ENCODE results near the gene PDE4D. TPM values are rescaled to one million over a fixed set of nuclear protein-coding genes. Genes with fewer than 3 reads are reported as not detected.

The PDE4D gene
- total and polyA plus RNA-seq, 10 of the 15 experiments (the other 5 are each of a cell fraction or from before 2014, with no cell fraction given): 0.87 to 4.1 (median 2.2) TPM

DNA sequence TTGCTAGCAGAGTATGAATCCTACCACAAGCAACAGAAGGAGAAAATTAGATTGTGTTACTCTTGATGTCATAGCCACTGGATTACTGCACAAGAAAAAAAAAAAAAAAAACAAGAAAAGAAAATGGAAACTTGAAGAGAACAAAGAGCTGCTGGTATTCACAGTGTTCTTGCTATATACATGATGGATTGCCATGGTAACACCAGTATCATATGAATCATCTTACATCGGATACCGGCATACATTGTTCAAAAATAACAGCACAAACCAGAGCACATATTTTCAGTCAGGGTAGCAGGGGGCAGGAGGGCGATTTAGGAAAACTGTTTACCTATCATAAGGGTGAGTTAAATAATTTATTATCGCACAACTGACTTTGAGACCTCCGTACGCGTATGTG is 472.9 kb downstream of the PDE4D start (continued):
- TF ChIP-seq, protein P1, sequence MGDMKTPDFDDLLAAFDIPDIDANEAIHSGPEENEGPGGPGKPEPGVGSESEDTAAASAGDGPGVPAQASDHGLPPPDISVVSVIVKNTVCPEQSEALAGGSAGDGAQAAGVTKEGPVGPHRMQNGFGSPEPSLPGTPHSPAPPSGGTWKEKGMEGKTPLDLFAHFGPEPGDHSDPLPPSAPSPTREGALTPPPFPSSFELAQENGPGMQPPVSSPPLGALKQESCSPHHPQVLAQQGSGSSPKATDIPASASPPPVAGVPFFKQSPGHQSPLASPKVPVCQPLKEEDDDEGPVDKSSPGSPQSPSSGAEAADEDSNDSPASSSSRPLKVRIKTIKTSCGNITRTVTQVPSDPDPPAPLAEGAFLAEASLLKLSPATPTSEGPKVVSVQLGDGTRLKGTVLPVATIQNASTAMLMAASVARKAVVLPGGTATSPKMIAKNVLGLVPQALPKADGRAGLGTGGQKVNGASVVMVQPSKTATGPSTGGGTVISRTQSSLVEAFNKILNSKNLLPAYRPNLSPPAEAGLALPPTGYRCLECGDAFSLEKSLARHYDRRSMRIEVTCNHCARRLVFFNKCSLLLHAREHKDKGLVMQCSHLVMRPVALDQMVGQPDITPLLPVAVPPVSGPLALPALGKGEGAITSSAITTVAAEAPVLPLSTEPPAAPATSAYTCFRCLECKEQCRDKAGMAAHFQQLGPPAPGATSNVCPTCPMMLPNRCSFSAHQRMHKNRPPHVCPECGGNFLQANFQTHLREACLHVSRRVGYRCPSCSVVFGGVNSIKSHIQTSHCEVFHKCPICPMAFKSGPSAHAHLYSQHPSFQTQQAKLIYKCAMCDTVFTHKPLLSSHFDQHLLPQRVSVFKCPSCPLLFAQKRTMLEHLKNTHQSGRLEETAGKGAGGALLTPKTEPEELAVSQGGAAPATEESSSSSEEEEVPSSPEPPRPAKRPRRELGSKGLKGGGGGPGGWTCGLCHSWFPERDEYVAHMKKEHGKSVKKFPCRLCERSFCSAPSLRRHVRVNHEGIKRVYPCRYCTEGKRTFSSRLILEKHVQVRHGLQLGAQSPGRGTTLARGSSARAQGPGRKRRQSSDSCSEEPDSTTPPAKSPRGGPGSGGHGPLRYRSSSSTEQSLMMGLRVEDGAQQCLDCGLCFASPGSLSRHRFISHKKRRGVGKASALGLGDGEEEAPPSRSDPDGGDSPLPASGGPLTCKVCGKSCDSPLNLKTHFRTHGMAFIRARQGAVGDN (IDR thresholded peaks at IDR 0.05): no peak
- TF ChIP-seq BRCA1 (IDR thresholded peaks at IDR 0.05; ENCODE audit: low read depth, low read length) (no peak), CHD4 (IDR thresholded peaks at IDR 0.05) (no peak), TCF7 (IDR thresholded peaks at IDR 0.05; ENCODE audit: borderline replicate concordance) (no peak)

DNA sequence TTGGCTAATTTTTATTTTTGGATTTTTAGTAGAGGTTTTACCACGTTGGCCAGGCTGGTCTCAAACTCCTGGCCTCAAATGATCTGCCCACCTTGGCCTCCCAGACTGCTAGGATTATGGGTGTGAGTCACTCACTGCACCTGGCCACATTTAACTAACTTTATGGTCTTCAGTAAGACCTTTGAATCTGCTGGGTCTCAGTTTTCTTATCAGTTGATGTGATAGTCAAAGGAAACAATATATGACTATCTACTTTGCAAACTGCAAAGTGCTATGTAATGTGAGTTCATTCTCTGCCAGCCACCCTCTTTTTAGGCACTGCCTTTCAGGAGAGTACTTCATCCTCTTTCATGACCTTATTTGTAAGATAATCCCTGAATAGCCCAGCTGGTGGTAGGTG is 474.7 kb downstream of the PDE4D start:
- ChIA-PET RAD21 (ENCODE audit: unreplicated experiment) (no interaction called here), SMC1A (ENCODE audit: uncharacterized antibody, unreplicated experiment) (no interaction called here), POLR2A (no interaction called here), CTCF (interaction anchor here (1.1 to 1.6 kb wide), 2 partner anchors 248 to 255 kb away, joined by 3 to 5 read pairs; no protein-coding TSS in a partner anchor)
- no peak overlapping the region for H3K4me2 ChIP-seq (ENCODE audit: control insufficient read depth, insufficient read depth)
- H3K27me3 ChIP-seq (replicated peaks in 1 of 2; ENCODE audit: control insufficient read depth in 2 of 2, insufficient read depth in 2 of 2, low read length in 1 of 2): no peaks in the 10 kb centered on the region
- WGBS (ENCODE audit: insufficient coverage, insufficient replicate concordance, low lambda C conversion rate, missing lambda C conversion rate): 0% methylated on average over 1 of the region's 1 CpG
- FAIRE-seq (no peak), ATAC-seq (no peak), DNase-seq (ENCODE audit: low read depth, low spot score) (no peak)
- H3K79me2 ChIP-seq (ENCODE audit: control insufficient read depth, insufficient read depth, low read length): no peaks in the 10 kb centered on the region
- no peak overlapping the region for H3K27ac ChIP-seq (ENCODE audit: control insufficient read depth, insufficient read depth)
- intact Hi-C loops (cut with micrococcal nuclease; ENCODE audit: unreplicated experiment) (no loop called here), in situ Hi-C loops (cut with MboI) (no loop called here)
- H3K36me3 ChIP-seq (ENCODE audit: control insufficient read depth in 2 of 2, insufficient read depth in 2 of 2, low read length in 1 of 2): no peaks in the 10 kb centered on the region
- BruUV-seq (replicated peaks): no TSS peak
- H3K4me3 ChIP-seq: no peak overlapping the region
- no peaks in the 10 kb centered on the region for H4K20me1 ChIP-seq (ENCODE audit: control insufficient read depth, insufficient read depth)
- no peaks in the 10 kb centered on the region for H3K9me3 ChIP-seq (replicated peaks; ENCODE audit: control insufficient read depth, insufficient read depth, low read length)
- H3K9ac ChIP-seq (ENCODE audit: control insufficient read depth, insufficient read depth, low read length): no peak overlapping the region
- H2AFZ ChIP-seq (ENCODE audit: control insufficient read depth, low read depth, low read length): no peak overlapping the region
- no peaks in the 10 kb centered on the region for H3K4me1 ChIP-seq (ENCODE audit: control insufficient read depth, insufficient read depth, low read length)
- TF ChIP-seq SIX5 (IDR thresholded peaks at IDR 0.05; ENCODE audit: low read depth, low read length, severe bottlenecking): no peak
- no peak for TF ChIP-seq TCF7 (IDR thresholded peaks at IDR 0.05; ENCODE audit: borderline replicate concordance)
- TF ChIP-seq, protein P2, sequence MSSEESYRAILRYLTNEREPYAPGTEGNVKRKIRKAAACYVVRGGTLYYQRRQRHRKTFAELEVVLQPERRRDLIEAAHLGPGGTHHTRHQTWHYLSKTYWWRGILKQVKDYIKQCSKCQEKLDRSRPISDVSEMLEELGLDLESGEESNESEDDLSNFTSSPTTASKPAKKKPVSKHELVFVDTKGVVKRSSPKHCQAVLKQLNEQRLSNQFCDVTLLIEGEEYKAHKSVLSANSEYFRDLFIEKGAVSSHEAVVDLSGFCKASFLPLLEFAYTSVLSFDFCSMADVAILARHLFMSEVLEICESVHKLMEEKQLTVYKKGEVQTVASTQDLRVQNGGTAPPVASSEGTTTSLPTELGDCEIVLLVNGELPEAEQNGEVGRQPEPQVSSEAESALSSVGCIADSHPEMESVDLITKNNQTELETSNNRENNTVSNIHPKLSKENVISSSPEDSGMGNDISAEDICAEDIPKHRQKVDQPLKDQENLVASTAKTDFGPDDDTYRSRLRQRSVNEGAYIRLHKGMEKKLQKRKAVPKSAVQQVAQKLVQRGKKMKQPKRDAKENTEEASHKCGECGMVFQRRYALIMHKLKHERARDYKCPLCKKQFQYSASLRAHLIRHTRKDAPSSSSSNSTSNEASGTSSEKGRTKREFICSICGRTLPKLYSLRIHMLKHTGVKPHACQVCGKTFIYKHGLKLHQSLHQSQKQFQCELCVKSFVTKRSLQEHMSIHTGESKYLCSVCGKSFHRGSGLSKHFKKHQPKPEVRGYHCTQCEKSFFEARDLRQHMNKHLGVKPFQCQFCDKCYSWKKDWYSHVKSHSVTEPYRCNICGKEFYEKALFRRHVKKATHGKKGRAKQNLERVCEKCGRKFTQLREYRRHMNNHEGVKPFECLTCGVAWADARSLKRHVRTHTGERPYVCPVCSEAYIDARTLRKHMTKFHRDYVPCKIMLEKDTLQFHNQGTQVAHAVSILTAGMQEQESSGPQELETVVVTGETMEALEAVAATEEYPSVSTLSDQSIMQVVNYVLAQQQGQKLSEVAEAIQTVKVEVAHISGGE (CRISPR knock-in tag; IDR thresholded peaks at IDR 0.05): no peak
- TF ChIP-seq, protein P3, sequence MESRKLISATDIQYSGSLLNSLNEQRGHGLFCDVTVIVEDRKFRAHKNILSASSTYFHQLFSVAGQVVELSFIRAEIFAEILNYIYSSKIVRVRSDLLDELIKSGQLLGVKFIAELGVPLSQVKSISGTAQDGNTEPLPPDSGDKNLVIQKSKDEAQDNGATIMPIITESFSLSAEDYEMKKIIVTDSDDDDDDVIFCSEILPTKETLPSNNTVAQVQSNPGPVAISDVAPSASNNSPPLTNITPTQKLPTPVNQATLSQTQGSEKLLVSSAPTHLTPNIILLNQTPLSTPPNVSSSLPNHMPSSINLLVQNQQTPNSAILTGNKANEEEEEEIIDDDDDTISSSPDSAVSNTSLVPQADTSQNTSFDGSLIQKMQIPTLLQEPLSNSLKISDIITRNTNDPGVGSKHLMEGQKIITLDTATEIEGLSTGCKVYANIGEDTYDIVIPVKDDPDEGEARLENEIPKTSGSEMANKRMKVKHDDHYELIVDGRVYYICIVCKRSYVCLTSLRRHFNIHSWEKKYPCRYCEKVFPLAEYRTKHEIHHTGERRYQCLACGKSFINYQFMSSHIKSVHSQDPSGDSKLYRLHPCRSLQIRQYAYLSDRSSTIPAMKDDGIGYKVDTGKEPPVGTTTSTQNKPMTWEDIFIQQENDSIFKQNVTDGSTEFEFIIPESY (IDR thresholded peaks at IDR 0.05): no peak
- no peak for TF ChIP-seq ESRRA (IDR thresholded peaks at IDR 0.05; ENCODE audit: low read length)
- TF ChIP-seq, protein P4, sequence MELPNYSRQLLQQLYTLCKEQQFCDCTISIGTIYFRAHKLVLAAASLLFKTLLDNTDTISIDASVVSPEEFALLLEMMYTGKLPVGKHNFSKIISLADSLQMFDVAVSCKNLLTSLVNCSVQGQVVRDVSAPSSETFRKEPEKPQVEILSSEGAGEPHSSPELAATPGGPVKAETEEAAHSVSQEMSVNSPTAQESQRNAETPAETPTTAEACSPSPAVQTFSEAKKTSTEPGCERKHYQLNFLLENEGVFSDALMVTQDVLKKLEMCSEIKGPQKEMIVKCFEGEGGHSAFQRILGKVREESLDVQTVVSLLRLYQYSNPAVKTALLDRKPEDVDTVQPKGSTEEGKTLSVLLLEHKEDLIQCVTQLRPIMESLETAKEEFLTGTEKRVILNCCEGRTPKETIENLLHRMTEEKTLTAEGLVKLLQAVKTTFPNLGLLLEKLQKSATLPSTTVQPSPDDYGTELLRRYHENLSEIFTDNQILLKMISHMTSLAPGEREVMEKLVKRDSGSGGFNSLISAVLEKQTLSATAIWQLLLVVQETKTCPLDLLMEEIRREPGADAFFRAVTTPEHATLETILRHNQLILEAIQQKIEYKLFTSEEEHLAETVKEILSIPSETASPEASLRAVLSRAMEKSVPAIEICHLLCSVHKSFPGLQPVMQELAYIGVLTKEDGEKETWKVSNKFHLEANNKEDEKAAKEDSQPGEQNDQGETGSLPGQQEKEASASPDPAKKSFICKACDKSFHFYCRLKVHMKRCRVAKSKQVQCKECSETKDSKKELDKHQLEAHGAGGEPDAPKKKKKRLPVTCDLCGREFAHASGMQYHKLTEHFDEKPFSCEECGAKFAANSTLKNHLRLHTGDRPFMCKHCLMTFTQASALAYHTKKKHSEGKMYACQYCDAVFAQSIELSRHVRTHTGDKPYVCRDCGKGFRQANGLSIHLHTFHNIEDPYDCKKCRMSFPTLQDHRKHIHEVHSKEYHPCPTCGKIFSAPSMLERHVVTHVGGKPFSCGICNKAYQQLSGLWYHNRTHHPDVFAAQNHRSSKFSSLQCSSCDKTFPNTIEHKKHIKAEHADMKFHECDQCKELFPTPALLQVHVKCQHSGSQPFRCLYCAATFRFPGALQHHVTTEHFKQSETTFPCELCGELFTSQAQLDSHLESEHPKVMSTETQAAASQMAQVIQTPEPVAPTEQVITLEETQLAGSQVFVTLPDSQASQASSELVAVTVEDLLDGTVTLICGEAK (IDR thresholded peaks at IDR 0.05; ENCODE audit: borderline replicate concordance): no peak

Measured in GM12878 (cell line).